Measurements from ENCODE around the gene TNK2.

DNA sequence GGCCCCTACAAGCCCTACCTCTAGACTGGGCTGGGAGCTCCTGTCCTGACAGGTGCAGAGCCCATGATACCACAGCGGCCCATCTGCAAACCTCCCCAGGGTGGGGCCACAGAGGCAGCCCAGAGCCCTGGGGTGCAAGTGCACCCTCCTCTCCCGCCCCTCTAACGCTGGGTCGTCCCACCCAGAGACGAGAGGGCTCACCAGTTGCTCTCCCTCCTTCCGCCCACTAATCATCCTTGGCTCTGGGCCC lies 742 bp downstream of the TNK2 start:
- TF ChIP-seq, protein P1, sequence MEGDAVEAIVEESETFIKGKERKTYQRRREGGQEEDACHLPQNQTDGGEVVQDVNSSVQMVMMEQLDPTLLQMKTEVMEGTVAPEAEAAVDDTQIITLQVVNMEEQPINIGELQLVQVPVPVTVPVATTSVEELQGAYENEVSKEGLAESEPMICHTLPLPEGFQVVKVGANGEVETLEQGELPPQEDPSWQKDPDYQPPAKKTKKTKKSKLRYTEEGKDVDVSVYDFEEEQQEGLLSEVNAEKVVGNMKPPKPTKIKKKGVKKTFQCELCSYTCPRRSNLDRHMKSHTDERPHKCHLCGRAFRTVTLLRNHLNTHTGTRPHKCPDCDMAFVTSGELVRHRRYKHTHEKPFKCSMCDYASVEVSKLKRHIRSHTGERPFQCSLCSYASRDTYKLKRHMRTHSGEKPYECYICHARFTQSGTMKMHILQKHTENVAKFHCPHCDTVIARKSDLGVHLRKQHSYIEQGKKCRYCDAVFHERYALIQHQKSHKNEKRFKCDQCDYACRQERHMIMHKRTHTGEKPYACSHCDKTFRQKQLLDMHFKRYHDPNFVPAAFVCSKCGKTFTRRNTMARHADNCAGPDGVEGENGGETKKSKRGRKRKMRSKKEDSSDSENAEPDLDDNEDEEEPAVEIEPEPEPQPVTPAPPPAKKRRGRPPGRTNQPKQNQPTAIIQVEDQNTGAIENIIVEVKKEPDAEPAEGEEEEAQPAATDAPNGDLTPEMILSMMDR (IDR thresholded peaks at IDR 0.05; ENCODE audit: borderline replicate concordance, extremely low read depth, low read length, poor library complexity, severe bottlenecking), result no peak
- TF ChIP-seq EZH2 (IDR thresholded peaks at IDR 0.05; ENCODE audit: borderline replicate concordance, low read depth, low read length, severe bottlenecking), result no peak

Data from DND-41 (cell line).